Neural progenitor cell (in vitro differentiated cells): ENCODE data around the gene MIDN. TPM values are rescaled to one million over a fixed set of nuclear protein-coding genes. Genes with fewer than 3 reads are reported as not detected.

Source experiments
- DNase-seq: peaks from one replicate; pipeline ENCODE4 v3.0.0-alpha.2; 2016; ENCODE audit warnings: low spot score
- H2AFZ ChIP-seq: fragments of 200-600 bp; sonication (generic); replicated peaks from 2 replicates; pipeline ENCODE4 v1.6.1; 2016; ENCODE audit warnings: antibody characterized with exemption
- H3F3A ChIP-seq: fragments of 200-600 bp; sonication (generic); 2 replicates; pipeline ENCODE4 v1.6.1; 2016; ENCODE audit warnings: antibody characterized with exemption, low read depth
- H3K27ac ChIP-seq: fragments of 200-600 bp; sonication (generic); 2 replicates; pipeline ENCODE4 v1.5.1; 2016; ENCODE audit warnings: mild to moderate bottlenecking
- H3K27me3 ChIP-seq: fragments of 200-600 bp; sonication (generic); 2 replicates; pipeline ENCODE4 v1.6.1; 2016; ENCODE audit warnings: mild to moderate bottlenecking, moderate library complexity
- H3K36me3 ChIP-seq: fragments of 200-600 bp; sonication (generic); 2 replicates; pipeline ENCODE4 v1.5.1; 2016
- H3K4me1 ChIP-seq: fragments of 200-600 bp; sonication (generic); 2 replicates; pipeline ENCODE4 v1.6.1; 2016; ENCODE audit warnings: mixed run types
- H3K4me2 ChIP-seq: fragments of 200-600 bp; sonication (generic); 2 replicates; pipeline ENCODE4 v1.6.1; 2016
- H3K4me3 ChIP-seq: fragments of 200-600 bp; sonication (generic); 2 replicates; pipeline ENCODE4 v1.5.1; 2016
- H3K79me2 ChIP-seq: fragments of 200-600 bp; sonication (generic); 2 replicates; pipeline ENCODE4 v1.6.1; 2016; ENCODE audit warnings: low read depth
- H3K9ac ChIP-seq: fragments of 200-600 bp; sonication (generic); 2 replicates; pipeline ENCODE4 v1.6.1; 2016
- H3K9me3 ChIP-seq: fragments of 200-600 bp; sonication (generic); 2 replicates; pipeline ENCODE4 v1.5.1; 2016; ENCODE audit warnings: low read depth
- H4K20me1 ChIP-seq: fragments of 200-600 bp; sonication (generic); 2 replicates; pipeline ENCODE4 v1.6.1; 2016; ENCODE audit warnings: low read depth
- H3K27ac Mint-ChIP-seq: 3 replicates; pipeline ENCODE4 v1.8.0; 2021; ENCODE audit warnings: mixed read lengths
- H3K27me3 Mint-ChIP-seq: 2 replicates; pipeline ENCODE4 v1.8.0; 2022; ENCODE audit warnings: low read depth, mild to moderate bottlenecking, inconsistent platforms, moderate library complexity, mixed read lengths; ENCODE audit not compliant: insufficient read depth
- H3K36me3 Mint-ChIP-seq: 3 replicates; pipeline ENCODE4 v1.8.0; 2021; ENCODE audit warnings: mixed read lengths
- H3K4me1 Mint-ChIP-seq: 3 replicates; pipeline ENCODE4 v1.8.0; 2021; ENCODE audit warnings: mixed read lengths
- H3K4me3 Mint-ChIP-seq: 3 replicates; pipeline ENCODE4 v1.8.0; 2021; ENCODE audit warnings: mild to moderate bottlenecking, moderate library complexity, mixed read lengths
- H3K9me3 Mint-ChIP-seq: 3 replicates; pipeline ENCODE4 v1.8.0; 2020; ENCODE audit warnings: mixed read lengths
- EZH2 ChIP-seq: fragments of 200-600 bp; sonication (generic); IDR thresholded peaks from 2 replicates; pipeline ENCODE4 v1.6.1; 2017; ENCODE audit warnings: antibody characterized with exemption, mild to moderate bottlenecking, moderate library complexity
- EZH2phosphoT487 ChIP-seq: fragments of 200-600 bp; sonication (generic); IDR thresholded peaks from 2 replicates; pipeline ENCODE4 v1.6.1; 2017; ENCODE audit warnings: antibody characterized with exemption
- total RNA-seq: library from RNA; depleted of rRNA; stranded (reverse); fragments of >200 nt; gene quantifications from 2 replicates; pipeline ENCODE4 v1.2.3, GENCODE V29; 2015; ENCODE audit warnings: low replicate concordance
- TF ChIP-seq, protein P1 (sequence below): fragments of 200-600 bp; sonication (generic); IDR thresholded peaks from 2 replicates; pipeline ENCODE4 v1.5.1; 2017; ENCODE audit warnings: antibody characterized with exemption, mild to moderate bottlenecking

MIDN gene
- total RNA-seq, 1 donor from 2014 or later, result 16.1 TPM

DNA sequence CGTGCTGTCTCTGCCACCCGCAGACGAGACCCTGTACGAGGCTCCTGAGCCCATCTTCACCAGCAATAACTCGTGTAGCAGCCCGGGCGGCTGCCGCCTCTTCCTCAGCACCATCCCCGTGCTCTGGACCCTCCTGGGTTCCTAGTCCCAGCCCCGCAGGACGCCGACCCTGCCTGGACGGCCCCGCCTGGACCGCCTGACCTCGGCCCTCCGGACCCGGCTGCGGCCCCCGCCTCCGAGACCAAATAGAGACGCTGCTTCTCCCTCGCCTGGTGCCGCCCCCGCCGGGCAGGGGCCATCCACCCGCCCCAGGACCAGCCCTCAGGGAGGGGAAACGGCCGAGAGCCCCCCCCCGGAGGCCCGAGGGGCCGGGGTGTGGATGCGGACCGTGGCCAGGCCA, 51.4 kb downstream of the MIDN start:
- H3K4me1 ChIP-seq, result peaks cover 17% of the 10 kb centered on the region
- H3K36me3 ChIP-seq, result no peaks in the 10 kb centered on the region
- H3K4me3 ChIP-seq, result no peak overlapping the region
- Mint-ChIP-seq H3K36me3 (peaks cover 5% of the 10 kb centered on the region), H3K27me3 (peaks cover 6% of the 10 kb centered on the region), H3K4me1 (peaks cover 12% of the 10 kb centered on the region), H3K9me3 (no peaks in the 10 kb centered on the region), H3K27ac (no peak overlapping the region), H3K4me3 (no peak overlapping the region)
- TF ChIP-seq EZH2phosphoT487, result no peak
- TF ChIP-seq, protein P1, sequence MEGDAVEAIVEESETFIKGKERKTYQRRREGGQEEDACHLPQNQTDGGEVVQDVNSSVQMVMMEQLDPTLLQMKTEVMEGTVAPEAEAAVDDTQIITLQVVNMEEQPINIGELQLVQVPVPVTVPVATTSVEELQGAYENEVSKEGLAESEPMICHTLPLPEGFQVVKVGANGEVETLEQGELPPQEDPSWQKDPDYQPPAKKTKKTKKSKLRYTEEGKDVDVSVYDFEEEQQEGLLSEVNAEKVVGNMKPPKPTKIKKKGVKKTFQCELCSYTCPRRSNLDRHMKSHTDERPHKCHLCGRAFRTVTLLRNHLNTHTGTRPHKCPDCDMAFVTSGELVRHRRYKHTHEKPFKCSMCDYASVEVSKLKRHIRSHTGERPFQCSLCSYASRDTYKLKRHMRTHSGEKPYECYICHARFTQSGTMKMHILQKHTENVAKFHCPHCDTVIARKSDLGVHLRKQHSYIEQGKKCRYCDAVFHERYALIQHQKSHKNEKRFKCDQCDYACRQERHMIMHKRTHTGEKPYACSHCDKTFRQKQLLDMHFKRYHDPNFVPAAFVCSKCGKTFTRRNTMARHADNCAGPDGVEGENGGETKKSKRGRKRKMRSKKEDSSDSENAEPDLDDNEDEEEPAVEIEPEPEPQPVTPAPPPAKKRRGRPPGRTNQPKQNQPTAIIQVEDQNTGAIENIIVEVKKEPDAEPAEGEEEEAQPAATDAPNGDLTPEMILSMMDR, result no peak
- no peak for TF ChIP-seq EZH2
- peaks cover 9% of the 10 kb centered on the region for H3K27me3 ChIP-seq
- no peak overlapping the region for H2AFZ ChIP-seq
- H3K9me3 ChIP-seq, result no peaks in the 10 kb centered on the region
- no peak overlapping the region for H3K9ac ChIP-seq
- no peak overlapping the region for H3K27ac ChIP-seq
- H3F3A ChIP-seq, result peaks cover 22% of the 10 kb centered on the region
- no peak overlapping the region for H3K4me2 ChIP-seq
- peaks cover 20% of the 10 kb centered on the region for H4K20me1 ChIP-seq
- DNase-seq, result no peak
- H3K79me2 ChIP-seq, result no peaks in the 10 kb centered on the region

DNA sequence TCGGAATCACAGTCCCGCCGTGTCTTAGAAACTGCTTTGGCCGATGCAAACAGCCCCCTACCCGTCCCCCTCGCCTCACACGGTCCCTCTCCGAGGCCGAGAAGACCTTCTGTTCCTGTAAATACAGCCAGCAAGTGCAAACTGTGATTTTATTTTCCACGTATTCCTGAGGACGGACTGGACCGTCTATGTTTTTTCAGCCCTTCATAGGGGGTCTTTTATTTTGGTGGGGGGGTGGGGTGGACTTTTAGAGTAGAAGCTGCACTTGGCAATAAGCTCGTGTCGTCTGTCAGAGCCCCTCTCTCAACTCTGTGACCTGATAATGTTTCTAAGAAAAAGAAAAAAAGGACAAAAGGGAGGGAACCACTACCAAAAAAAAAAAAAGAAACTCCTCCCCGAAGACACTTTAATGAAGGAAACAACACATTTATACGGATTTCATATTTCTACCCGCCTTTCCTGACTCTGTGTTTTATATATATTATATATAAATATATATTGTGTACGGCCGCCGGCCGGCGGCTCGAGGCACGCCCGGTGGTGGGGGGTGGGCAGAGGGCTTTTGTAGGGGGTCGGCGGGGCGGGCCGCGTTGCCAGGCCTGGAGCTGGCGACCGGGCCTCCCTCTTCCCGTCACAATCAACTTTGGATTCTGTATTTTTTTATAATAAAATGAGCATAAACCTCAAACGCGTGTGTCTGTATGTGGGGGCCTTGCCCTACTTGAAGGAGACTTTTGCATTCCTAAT, 52.5 kb downstream of the MIDN start:
- peaks cover 6% of the 10 kb centered on the region for H3K27me3 Mint-ChIP-seq
- peaks cover 10% of the 10 kb centered on the region for H4K20me1 ChIP-seq
- no peaks in the 10 kb centered on the region for H3K9me3 Mint-ChIP-seq
- peaks cover 12% of the 10 kb centered on the region for H3K4me1 Mint-ChIP-seq
- no peaks in the 10 kb centered on the region for H3K36me3 ChIP-seq
- H3K4me2 ChIP-seq, result no peak overlapping the region
- H3K79me2 ChIP-seq, result no peaks in the 10 kb centered on the region
- peaks cover 21% of the 10 kb centered on the region for H3F3A ChIP-seq
- TF ChIP-seq, protein P1, result no peak
- TF ChIP-seq EZH2phosphoT487 (no peak), EZH2 (no peak)
- H3K27me3 ChIP-seq, result no peaks in the 10 kb centered on the region
- H3K4me3 Mint-ChIP-seq, result peak overlapping the region; percentile 27
- H3K36me3 Mint-ChIP-seq, result peaks cover 5% of the 10 kb centered on the region
- H3K9ac ChIP-seq, result no peak overlapping the region
- peaks cover 19% of the 10 kb centered on the region for H3K4me1 ChIP-seq
- H2AFZ ChIP-seq, result no peak overlapping the region
- no peak overlapping the region for H3K27ac Mint-ChIP-seq
- no peak for DNase-seq
- H3K9me3 ChIP-seq, result no peaks in the 10 kb centered on the region
- H3K4me3 ChIP-seq, result no peak overlapping the region
- H3K27ac ChIP-seq, result no peak overlapping the region

DNA sequence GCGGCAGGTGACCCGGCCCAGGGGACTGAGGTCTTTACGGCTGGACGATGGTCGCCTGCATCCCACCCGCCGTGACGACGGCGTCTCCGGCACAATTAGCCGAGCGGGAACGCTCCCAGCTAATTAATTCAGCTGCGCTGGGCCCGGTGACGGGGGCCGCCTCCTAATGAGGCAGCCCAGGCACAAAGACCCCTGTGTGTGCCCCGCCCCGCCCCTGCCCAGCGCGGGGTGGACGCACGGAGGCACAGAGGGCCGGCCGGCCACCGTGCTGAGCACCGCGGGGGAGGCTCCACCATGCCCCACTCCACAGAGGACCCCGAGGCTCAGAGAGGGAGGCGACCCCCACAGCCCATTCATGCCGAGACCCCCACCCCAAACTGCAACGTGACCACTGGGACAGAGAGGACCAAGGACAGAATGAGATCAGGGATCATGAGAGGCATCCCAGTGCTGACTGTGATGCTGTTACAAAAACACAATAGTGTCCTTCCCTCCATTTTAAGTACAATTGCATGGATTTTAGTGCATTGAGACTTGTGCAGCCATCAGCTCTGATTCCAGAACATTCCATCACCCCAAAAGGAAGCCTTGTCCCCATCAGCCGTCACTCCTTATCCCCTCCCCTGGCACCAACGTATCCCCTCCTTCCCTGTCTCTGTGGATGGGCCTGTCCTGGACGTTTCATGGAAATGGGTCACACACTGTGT, 54.3 kb downstream of the MIDN start:
- H3K4me1 ChIP-seq, result peaks cover 19% of the 10 kb centered on the region
- TF ChIP-seq EZH2 (no peak), EZH2phosphoT487 (no peak)
- TF ChIP-seq, protein P1, result no peak
- H2AFZ ChIP-seq, result no peak overlapping the region
- peak overlapping the region; percentile 59 for H3K4me3 Mint-ChIP-seq
- H3K36me3 Mint-ChIP-seq, result peaks cover 5% of the 10 kb centered on the region
- peak overlapping the region; percentile 31 for H3K27ac Mint-ChIP-seq
- no peaks in the 10 kb centered on the region for H4K20me1 ChIP-seq
- H3K9me3 ChIP-seq, result no peaks in the 10 kb centered on the region
- no peak overlapping the region for H3K9ac ChIP-seq
- peaks cover 13% of the 10 kb centered on the region for H3K27me3 Mint-ChIP-seq
- no peaks in the 10 kb centered on the region for H3K79me2 ChIP-seq
- H3K27ac ChIP-seq, result no peak overlapping the region
- peaks cover 17% of the 10 kb centered on the region for H3F3A ChIP-seq
- H3K4me3 ChIP-seq, result no peak overlapping the region
- H3K4me2 ChIP-seq, result peak overlapping the region; percentile 50
- no peaks in the 10 kb centered on the region for H3K36me3 ChIP-seq
- H3K4me1 Mint-ChIP-seq, result peaks cover 9% of the 10 kb centered on the region
- no peaks in the 10 kb centered on the region for H3K27me3 ChIP-seq
- no peaks in the 10 kb centered on the region for H3K9me3 Mint-ChIP-seq
- DNase-seq, result peak; percentile 85
